Vagina (tissue), 2 donors: ENCODE measurements around the gene GOLGA8S.
"Not testable (repeated sequence)": the region's sequence is repeated elsewhere in the genome, so short reads cannot be mapped to it uniquely, and the experiment has no call there.

Experiments used
- CTCF ChIP-seq, 3 experiments: fragments of 450-650 bp in 2 of 3; fragments of 200-600 bp in 1 of 3; sonication (generic) in 1 of 3; IDR thresholded peaks; one replicate each; pipeline ENCODE4 v1.5.1; 2017 to 2019; ENCODE audit warnings: antibody characterized with exemption in 3 of 3, mild to moderate bottlenecking in 2 of 3, moderate library complexity in 2 of 3
- POLR2A ChIP-seq, 2 donors: fragments of 450-650 bp; IDR thresholded peaks; one replicate each; pipeline ENCODE4 v1.6.1; 2017; ENCODE audit warnings: antibody characterized with exemption in 2 of 2, mild to moderate bottlenecking in 2 of 2, moderate library complexity in 2 of 2
- POLR2AphosphoS5 ChIP-seq, 2 donors: sonication (generic); formaldehyde crosslinking; IDR thresholded peaks; one replicate each; pipeline ENCODE4 v1.9.0; 2017; ENCODE audit warnings: antibody characterized with exemption in 2 of 2, mild to moderate bottlenecking in 2 of 2, low read depth in 1 of 2; ENCODE audit not compliant: insufficient read depth in 1 of 2

GRCh38 chr15:23371868-23372267, 17.3 kb downstream of the GOLGA8S start:
- TF ChIP-seq CTCF (IDR thresholded peaks at IDR 0.05); POLR2A (IDR thresholded peaks at IDR 0.05); POLR2AphosphoS5 (IDR thresholded peaks at IDR 0.05; ENCODE audit: insufficient read depth in 1 of 2, low read depth in 1 of 2): not testable (repeated sequence)
